Liver (tissue), 9 donors: ENCODE measurements around the gene IRF2BP2. TPM values are rescaled to one million over a fixed set of nuclear protein-coding genes. Genes with fewer than 3 reads are reported as not detected.

Experiments
- DNase-seq: peaks from one replicate; pipeline ENCODE4 v3.0.0-alpha.2; 2017; ENCODE audit warnings: low spot score
- H3K27ac ChIP-seq, 2 donors: one replicate each; pipeline ENCODE4 v1.7.0; 2013; ENCODE audit warnings: inconsistent platforms in 2 of 2, low read length in 2 of 2, control low read depth in 1 of 2, low read depth in 1 of 2, mild to moderate bottlenecking in 1 of 2
- H3K27me3 ChIP-seq, 4 donors: one replicate each; pipeline versions ENCODE4 v1.6.1 to v1.7.0; 2013; ENCODE audit warnings: low read length in 3 of 4, inconsistent platforms in 1 of 4, mild to moderate bottlenecking in 1 of 4, moderate library complexity in 1 of 4; ENCODE audit not compliant: control insufficient read depth in 4 of 4, insufficient read depth in 4 of 4
- H3K36me3 ChIP-seq, 4 donors: one replicate each; pipeline versions ENCODE4 v1.6.1 to v1.7.0; 2013; ENCODE audit warnings: low read length in 3 of 4, mild to moderate bottlenecking in 3 of 4, low read depth in 1 of 4, moderate library complexity in 1 of 4; ENCODE audit not compliant: control insufficient read depth in 4 of 4, insufficient read depth in 3 of 4
- H3K4me1 ChIP-seq, 4 donors: one replicate each; pipeline versions ENCODE4 v1.6.1 to v1.7.0; 2013; ENCODE audit warnings: low read length in 3 of 4, mild to moderate bottlenecking in 3 of 4, moderate library complexity in 1 of 4; ENCODE audit not compliant: control insufficient read depth in 4 of 4, insufficient read depth in 4 of 4
- H3K4me3 ChIP-seq, 3 donors: one replicate each; pipeline versions ENCODE4 v1.6.1 to v1.7.0; 2013; ENCODE audit warnings: low read length in 3 of 3, control low read depth in 1 of 3, low read depth in 1 of 3, mild to moderate bottlenecking in 1 of 3
- H3K9ac ChIP-seq, 2 donors: one replicate each; pipeline ENCODE4 v1.7.0; 2013; ENCODE audit warnings: low read length in 2 of 2, mild to moderate bottlenecking in 2 of 2, moderate library complexity in 2 of 2, control low read depth in 1 of 2, low read depth in 1 of 2
- H3K9me3 ChIP-seq, 4 donors: one replicate each; pipeline versions ENCODE4 v1.6.1 to v1.7.0; 2013; ENCODE audit warnings: low read length in 3 of 4; ENCODE audit not compliant: control insufficient read depth in 4 of 4
- EGR1 ChIP-seq, 2 donors: IDR thresholded peaks; 2 replicates each; pipeline ENCODE4 v1.6.1; 2016 to 2018; ENCODE audit warnings: antibody characterized with exemption in 2 of 2, low read depth in 2 of 2
- FOXA1 ChIP-seq: IDR thresholded peaks from 2 replicates; pipeline ENCODE4 v1.6.1; 2016; ENCODE audit warnings: antibody characterized with exemption
- FOXA2 ChIP-seq: IDR thresholded peaks from 2 replicates; pipeline ENCODE4 v1.6.1; 2016; ENCODE audit warnings: antibody characterized with exemption
- GABPA ChIP-seq, 2 donors: IDR thresholded peaks in 1 of 2; conservative IDR thresholded peaks in 1 of 2; 2 replicates each; pipeline ENCODE4 v1.6.1; 2016; ENCODE audit warnings: antibody characterized with exemption in 2 of 2, mild to moderate bottlenecking in 1 of 2, moderate library complexity in 1 of 2
- HNF4A ChIP-seq, 2 donors: conservative IDR thresholded peaks; 2 replicates each; pipeline ENCODE4 v1.6.1; 2016; ENCODE audit warnings: antibody characterized with exemption in 2 of 2, mild to moderate bottlenecking in 2 of 2
- HNF4G ChIP-seq: IDR thresholded peaks from 2 replicates; pipeline ENCODE4 v1.6.1; 2016; ENCODE audit warnings: antibody characterized with exemption
- JUND ChIP-seq, 2 donors: IDR thresholded peaks; 2 replicates each; pipeline ENCODE4 v1.6.1; 2016; ENCODE audit warnings: antibody characterized with exemption in 2 of 2
- NR2F2 ChIP-seq: IDR thresholded peaks from 2 replicates; pipeline ENCODE4 v1.6.1; 2016; ENCODE audit warnings: antibody characterized with exemption
- RAD21 ChIP-seq, 2 donors: IDR thresholded peaks; 2 replicates each; pipeline ENCODE4 v1.6.1; 2016; ENCODE audit warnings: antibody characterized with exemption in 2 of 2, mild to moderate bottlenecking in 2 of 2
- RXRA ChIP-seq, 2 donors: IDR thresholded peaks; 2 replicates each; pipeline ENCODE4 v1.6.1; 2017 to 2018; ENCODE audit warnings: antibody characterized with exemption in 2 of 2, mild to moderate bottlenecking in 1 of 2
- SP1 ChIP-seq: IDR thresholded peaks from 2 replicates; pipeline ENCODE4 v1.6.1; 2018; ENCODE audit warnings: antibody characterized with exemption, mild to moderate bottlenecking
- TAF1 ChIP-seq: conservative IDR thresholded peaks from 2 replicates; pipeline ENCODE4 v1.6.1; 2016; ENCODE audit warnings: antibody characterized with exemption, mild to moderate bottlenecking
- YY1 ChIP-seq: IDR thresholded peaks from 2 replicates; pipeline ENCODE4 v1.6.1; 2016; ENCODE audit warnings: antibody characterized with exemption, mild to moderate bottlenecking
- WGBS: extraction: QIAGEN DNeasy Blood & Tissue Kit; methylation state at CpG from one replicate; pipeline ENCODE4 v1.1.7; 2013; 5-methylcytosine and 5-hydroxymethylcytosine counted together
- polyA plus RNA-seq, 2 donors: library from polyadenylated mRNA; stranded (reverse) in 1 of 2; unstranded in 1 of 2; fragments of 200-250 nt in 1 of 2; fragments of >200 nt in 1 of 2; fragmentation: Nextera tagmentation in 1 of 2; extraction: Ambion mirVana in 1 of 2; gene quantifications; one replicate each; pipeline versions ENCODE4 v1.2.1 to v1.2.3, GENCODE V29; 2013 to 2015
- total RNA-seq, 2 donors: library from RNA; depleted of rRNA; stranded (reverse); fragments of >200 nt; gene quantifications; one replicate each; pipeline ENCODE4 v1.2.3, GENCODE V29; 2014
- TF ChIP-seq, protein P1 (sequence below): fragments of 150-350 bp; IDR thresholded peaks from 2 replicates; pipeline ENCODE4 v1.5.1; 2017; ENCODE audit warnings: improper control_type of control experiment, low read depth, low read length; ENCODE audit not compliant: missing input control
- TF ChIP-seq, protein P2 (sequence below): IDR thresholded peaks from 2 replicates; pipeline ENCODE4 v1.6.1; 2016; ENCODE audit warnings: antibody characterized with exemption, mild to moderate bottlenecking
- TF ChIP-seq, protein P3 (sequence below): IDR thresholded peaks from 2 replicates; pipeline ENCODE4 v1.6.1; 2016; ENCODE audit warnings: antibody characterized with exemption
- donor health status: healthy.
- donor health status: healthy.
- donor health status: healthy.
- donor health status: healthy.
- donor health status: healthy.

Gene IRF2BP2
- total and polyA plus RNA-seq, 4 donors: 22.2 to 48.2 (median 35.4) TPM

DNA sequence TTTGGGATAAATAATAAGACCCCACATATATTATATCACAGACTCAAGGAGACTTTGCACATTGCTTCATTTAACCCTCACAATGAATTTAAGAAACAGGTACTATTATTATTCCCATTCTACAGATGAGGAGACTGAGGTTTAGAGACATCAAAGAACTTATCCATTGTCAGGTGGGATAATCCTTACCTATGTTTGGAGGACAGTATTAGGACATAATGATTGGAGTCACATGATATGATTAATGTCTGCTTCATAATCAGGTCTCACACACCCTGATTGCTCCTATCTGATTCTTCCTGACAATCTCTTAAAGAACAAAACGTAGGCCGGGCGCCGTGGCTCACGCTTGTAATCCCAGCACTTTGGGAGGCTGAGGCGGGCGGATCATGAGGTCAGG lies 16.9 kb downstream of the IRF2BP2 start:
- Histone ChIP-seq H3K27me3 (no peaks in the 10 kb centered on the region), H3K9me3 (no peaks in the 10 kb centered on the region), H3K9ac (no peak overlapping the region), H3K4me3 (no peak overlapping the region), H3K27ac (no peak overlapping the region), H3K36me3 (no peaks in the 10 kb centered on the region), H3K4me1 (peaks cover 0 to 2% (median 0%) of the 10 kb centered on the region in 4 donors)
- DNase-seq: no peak
- TF ChIP-seq, protein P1, sequence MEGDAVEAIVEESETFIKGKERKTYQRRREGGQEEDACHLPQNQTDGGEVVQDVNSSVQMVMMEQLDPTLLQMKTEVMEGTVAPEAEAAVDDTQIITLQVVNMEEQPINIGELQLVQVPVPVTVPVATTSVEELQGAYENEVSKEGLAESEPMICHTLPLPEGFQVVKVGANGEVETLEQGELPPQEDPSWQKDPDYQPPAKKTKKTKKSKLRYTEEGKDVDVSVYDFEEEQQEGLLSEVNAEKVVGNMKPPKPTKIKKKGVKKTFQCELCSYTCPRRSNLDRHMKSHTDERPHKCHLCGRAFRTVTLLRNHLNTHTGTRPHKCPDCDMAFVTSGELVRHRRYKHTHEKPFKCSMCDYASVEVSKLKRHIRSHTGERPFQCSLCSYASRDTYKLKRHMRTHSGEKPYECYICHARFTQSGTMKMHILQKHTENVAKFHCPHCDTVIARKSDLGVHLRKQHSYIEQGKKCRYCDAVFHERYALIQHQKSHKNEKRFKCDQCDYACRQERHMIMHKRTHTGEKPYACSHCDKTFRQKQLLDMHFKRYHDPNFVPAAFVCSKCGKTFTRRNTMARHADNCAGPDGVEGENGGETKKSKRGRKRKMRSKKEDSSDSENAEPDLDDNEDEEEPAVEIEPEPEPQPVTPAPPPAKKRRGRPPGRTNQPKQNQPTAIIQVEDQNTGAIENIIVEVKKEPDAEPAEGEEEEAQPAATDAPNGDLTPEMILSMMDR: no peak
- TF ChIP-seq, protein P2, sequence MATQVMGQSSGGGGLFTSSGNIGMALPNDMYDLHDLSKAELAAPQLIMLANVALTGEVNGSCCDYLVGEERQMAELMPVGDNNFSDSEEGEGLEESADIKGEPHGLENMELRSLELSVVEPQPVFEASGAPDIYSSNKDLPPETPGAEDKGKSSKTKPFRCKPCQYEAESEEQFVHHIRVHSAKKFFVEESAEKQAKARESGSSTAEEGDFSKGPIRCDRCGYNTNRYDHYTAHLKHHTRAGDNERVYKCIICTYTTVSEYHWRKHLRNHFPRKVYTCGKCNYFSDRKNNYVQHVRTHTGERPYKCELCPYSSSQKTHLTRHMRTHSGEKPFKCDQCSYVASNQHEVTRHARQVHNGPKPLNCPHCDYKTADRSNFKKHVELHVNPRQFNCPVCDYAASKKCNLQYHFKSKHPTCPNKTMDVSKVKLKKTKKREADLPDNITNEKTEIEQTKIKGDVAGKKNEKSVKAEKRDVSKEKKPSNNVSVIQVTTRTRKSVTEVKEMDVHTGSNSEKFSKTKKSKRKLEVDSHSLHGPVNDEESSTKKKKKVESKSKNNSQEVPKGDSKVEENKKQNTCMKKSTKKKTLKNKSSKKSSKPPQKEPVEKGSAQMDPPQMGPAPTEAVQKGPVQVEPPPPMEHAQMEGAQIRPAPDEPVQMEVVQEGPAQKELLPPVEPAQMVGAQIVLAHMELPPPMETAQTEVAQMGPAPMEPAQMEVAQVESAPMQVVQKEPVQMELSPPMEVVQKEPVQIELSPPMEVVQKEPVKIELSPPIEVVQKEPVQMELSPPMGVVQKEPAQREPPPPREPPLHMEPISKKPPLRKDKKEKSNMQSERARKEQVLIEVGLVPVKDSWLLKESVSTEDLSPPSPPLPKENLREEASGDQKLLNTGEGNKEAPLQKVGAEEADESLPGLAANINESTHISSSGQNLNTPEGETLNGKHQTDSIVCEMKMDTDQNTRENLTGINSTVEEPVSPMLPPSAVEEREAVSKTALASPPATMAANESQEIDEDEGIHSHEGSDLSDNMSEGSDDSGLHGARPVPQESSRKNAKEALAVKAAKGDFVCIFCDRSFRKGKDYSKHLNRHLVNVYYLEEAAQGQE: no peak
- TF ChIP-seq HNF4G: no peak
- no peak for TF ChIP-seq HNF4A (conservative IDR thresholded peaks at IDR 0.05)
- no peak for TF ChIP-seq SP1
- TF ChIP-seq, protein P3, sequence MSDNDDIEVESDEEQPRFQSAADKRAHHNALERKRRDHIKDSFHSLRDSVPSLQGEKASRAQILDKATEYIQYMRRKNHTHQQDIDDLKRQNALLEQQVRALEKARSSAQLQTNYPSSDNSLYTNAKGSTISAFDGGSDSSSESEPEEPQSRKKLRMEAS: no peak
- TF ChIP-seq NR2F2: no peak
- no peak for TF ChIP-seq RXRA (IDR thresholded peaks at IDR 0.05)
- no peak for TF ChIP-seq TAF1
- no peak for TF ChIP-seq RAD21 (IDR thresholded peaks at IDR 0.05)
- TF ChIP-seq YY1: no peak
- TF ChIP-seq GABPA (IDR thresholded peaks at IDR 0.05 in 1 of 2, conservative IDR thresholded peaks at IDR 0.05 in 1 of 2): no peak
- no peak for TF ChIP-seq JUND (IDR thresholded peaks at IDR 0.05)
- no peak for TF ChIP-seq EGR1 (IDR thresholded peaks at IDR 0.05; ENCODE audit: low read depth in 2 of 2)
- no peak for TF ChIP-seq FOXA2
- 98% methylated on average over 7 of the region's 7 CpGs for WGBS

DNA sequence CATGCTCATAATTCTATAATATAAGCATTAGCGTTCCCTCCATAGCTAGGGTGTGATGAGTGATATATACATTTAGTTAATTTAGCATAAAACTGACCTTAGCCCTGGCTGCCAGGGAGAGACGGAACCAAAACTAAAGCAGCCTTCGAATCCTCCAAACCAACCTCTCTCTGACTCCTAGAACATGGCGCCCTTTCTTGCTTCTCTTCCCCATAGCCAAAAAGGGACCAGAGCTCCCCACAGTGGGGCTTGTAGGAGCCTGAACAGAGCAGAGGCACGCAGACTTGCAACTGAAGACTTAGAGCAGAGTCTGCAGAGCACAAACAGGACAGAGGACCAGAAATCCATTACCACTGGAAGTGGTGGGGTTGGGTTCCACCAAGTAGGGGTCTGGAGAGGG lies 17.7 kb downstream of the IRF2BP2 start:
- Histone ChIP-seq H3K4me1 (no peaks in the 10 kb centered on the region), H3K27me3 (no peaks in the 10 kb centered on the region), H3K36me3 (no peaks in the 10 kb centered on the region), H3K9me3 (no peaks in the 10 kb centered on the region), H3K27ac (no peak overlapping the region), H3K4me3 (no peak overlapping the region), H3K9ac (no peak overlapping the region)
- TF ChIP-seq YY1: no peak
- no peak for TF ChIP-seq HNF4A (conservative IDR thresholded peaks at IDR 0.05)
- TF ChIP-seq FOXA1: no peak
- no peak for TF ChIP-seq TAF1
- peak in 1 of 2 donors; percentile 8 for TF ChIP-seq RAD21 (IDR thresholded peaks at IDR 0.05)
- WGBS: 96% methylated on average over 5 of the region's 5 CpGs
- DNase-seq: no peak
